GM23248 (cell line): ENCODE results near the gene TBC1D30.

Experiments used
- EZH2 ChIP-seq: fragments of 200-600 bp; sonication (generic); IDR thresholded peaks from 2 replicates; pipeline ENCODE4 v1.6.1; 2018; ENCODE audit warnings: antibody characterized with exemption, mild to moderate bottlenecking; ENCODE audit not compliant: insufficient read depth, poor library complexity, severe bottlenecking
- EZH2phosphoT487 ChIP-seq: fragments of 200-600 bp; sonication (generic); IDR thresholded peaks from 2 replicates; pipeline ENCODE4 v1.6.1; 2018; ENCODE audit warnings: antibody characterized with exemption, moderate library complexity, mild to moderate bottlenecking, low read depth; ENCODE audit not compliant: insufficient read depth

DNA sequence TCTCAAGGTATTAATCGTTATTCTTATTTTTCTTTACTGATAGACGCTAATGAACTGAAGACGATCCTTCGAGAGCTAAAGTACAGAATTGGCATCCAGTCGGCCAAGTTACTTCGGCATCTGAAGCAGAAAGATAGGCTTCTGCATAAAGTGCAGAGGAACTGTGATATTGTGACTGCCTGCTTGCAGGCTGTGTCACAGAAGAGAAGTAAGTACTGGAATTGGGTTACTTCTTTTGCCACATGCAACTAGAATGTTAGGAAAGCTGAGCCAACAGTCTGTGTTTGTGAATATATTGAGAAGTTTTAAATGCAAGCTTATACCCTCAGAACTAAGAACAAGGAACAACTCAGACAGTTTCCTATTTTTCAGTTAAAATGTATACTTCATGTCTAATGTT is 38.6 kb upstream of the TBC1D30 start:
- TF ChIP-seq EZH2 (no peak), EZH2phosphoT487 (no peak)
